M059J (cell line): ENCODE data around the gene C14orf119. TPM values are rescaled to one million over a fixed set of nuclear protein-coding genes. Genes with fewer than 3 reads are reported as not detected.
A peak's percentile ranks its signal among the peaks of the same experiment; 100 is the strongest.
"Not testable (repeated sequence)": the region's sequence is repeated elsewhere in the genome, so short reads cannot be mapped to it uniquely, and the experiment has no call there.

Experiments used
- DNase-seq: peaks from one replicate; pipeline ENCODE4 v3.0.0-alpha.2; 2012; ENCODE audit warnings: low read depth
- total RNA-seq: library from RNA; depleted of rRNA; stranded (reverse); fragments of >200 nt; shearing (Covaris generic); gene quantifications from 2 replicates; pipeline ENCODE4 v1.2.3, GENCODE V29; 2014

The C14orf119 gene
- total RNA-seq, 1 experiment from 2014 or later: 78.5 TPM

- no peak for DNase-seq
Measured at GRCh38 chr14:23089498-23090253, 5.6 kb upstream of the C14orf119 start.

- no peak for DNase-seq
Measured at GRCh38 chr14:23090254-23090636, 5.1 kb upstream of the C14orf119 start.

DNA sequence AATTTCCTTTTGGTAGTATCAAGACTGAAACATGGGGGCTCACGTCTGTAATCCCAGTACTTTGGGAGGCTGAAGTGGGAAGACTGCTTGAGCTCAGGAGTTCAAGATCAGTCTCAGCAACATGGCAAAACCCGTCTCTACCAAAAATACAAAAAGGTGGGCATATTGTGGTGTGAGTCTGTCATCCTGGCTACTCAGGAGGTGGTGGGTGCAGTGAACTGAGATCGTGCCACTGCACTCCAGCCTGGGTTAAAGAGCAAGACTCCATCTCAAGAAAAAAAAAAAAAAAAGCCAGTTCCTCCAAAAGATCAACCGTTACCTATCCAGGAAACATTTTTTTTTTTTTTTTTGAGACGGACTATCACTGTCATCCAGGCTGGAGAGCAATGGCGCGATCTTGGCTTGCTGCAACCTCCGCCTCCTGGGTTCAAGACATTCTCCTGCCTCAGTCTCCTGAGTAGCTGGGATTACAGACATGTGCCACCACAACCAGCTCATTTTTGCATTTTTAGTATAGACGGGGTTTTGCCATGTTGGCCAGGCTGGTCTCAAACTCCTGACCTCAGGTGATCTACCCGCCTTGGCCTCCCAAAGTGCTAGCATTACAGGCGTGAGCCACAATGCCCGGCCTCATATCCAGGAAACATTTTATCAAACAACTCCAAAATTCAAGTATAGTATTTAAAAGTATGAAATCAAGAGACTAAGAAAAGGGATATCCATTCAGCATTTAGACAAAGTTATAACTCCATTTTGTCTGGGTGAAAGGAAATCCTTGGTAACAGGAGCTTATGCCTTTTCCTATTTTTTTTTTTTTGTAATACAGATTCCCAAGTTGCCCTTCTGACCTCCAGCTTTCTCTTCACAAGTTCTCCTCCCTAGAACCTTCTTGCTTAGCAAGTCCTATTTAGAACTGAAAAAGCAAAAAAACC lies 3.7 kb upstream of the C14orf119 start:
- no peak for DNase-seq

DNA sequence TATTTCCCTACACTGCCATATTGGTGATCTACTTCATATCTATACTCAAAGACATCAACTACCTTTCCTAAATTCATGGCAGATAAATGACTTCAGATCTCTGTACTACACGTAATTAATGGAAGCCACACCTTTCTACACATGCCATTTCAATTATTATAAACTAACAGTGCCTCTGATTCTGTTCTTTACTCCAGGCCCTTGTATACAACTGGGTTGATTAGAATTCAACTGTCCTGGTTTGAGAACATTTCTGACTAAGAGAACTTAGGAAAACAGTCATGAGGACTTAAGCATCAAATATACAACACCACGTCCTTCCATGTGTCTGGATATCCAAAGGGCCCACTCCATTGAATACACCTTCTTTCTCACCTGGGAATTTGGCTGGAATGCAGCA lies 2.2 kb upstream of the C14orf119 start:
- DNase-seq: no peak

DNA sequence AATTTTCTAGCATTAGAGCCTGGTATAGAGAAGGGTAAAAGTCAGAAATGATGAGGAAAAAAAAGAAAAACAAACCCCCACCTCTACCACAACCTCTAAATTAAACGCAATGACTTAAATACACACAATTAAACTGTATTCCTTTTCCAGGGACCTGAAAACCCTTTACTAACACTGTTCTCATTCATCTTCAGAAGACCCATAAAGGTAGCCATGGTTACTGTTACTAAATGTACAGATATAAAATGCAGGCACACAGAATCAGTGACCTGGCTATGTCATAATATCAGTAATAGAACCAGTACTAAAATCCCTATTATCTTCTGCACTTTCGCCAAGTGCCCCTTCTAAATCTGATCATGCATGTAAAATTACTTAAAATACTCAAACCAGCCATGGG lies 1.8 kb upstream of the C14orf119 start:
- DNase-seq: no peak

GRCh38 chr14:23093991-23094665 lies 1.2 kb upstream of the C14orf119 start:
- DNase-seq: no peak

- peak; percentile 82 for DNase-seq
Measured at GRCh38 chr14:23094666-23095195, 574 bp upstream of the C14orf119 start, which contains the start of gene ACIN1. Gene ACIN1, minus strand, starts transcription at chr14:23095136. Its CDS starts 24 bp downstream, at chr14:23095112.

- DNase-seq: no peak
Measured at GRCh38 chr14:23097786-23098185, 2.5 kb downstream of the C14orf119 start.

- no peak for DNase-seq
Measured at GRCh38 chr14:23099212-23099861, 4.0 kb downstream of the C14orf119 start.

- DNase-seq: no peak
Measured at GRCh38 chr14:23101213-23101970, 6.1 kb downstream of the C14orf119 start.

- DNase-seq: no peak
Measured at GRCh38 chr14:23101986-23102625, 6.8 kb downstream of the C14orf119 start.

GRCh38 chr14:23102801-23103200 lies 7.5 kb downstream of the C14orf119 start:
- no peak for DNase-seq

- no peak for DNase-seq
Measured at GRCh38 chr14:23103581-23103980, 8.3 kb downstream of the C14orf119 start.

DNA sequence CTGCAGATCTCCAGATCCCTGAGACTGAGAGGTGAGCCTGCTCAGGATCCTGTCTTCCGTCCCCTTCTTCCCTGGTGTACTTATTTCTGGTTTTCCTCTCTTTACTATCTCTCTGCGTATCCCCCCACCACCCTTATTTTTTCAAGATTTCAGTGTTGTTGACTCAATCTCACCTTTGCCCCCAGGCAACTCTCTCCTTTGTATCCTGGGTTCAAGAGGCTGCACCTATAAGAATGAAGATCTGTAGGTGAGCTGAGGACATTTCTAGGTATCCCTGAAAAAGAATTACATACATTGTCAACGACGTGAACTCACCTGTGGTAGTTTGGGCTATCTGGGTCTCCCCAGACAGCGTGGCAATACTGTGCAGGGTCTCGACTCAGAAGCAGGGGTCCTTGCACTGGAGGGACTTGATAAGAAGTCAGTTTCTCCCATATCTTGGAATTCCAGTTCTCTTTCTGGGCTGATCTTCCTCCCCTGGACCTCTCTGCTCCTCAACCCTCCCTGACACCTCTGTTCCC lies 8.8 kb downstream of the C14orf119 start:
- DNase-seq: no peak

DNA sequence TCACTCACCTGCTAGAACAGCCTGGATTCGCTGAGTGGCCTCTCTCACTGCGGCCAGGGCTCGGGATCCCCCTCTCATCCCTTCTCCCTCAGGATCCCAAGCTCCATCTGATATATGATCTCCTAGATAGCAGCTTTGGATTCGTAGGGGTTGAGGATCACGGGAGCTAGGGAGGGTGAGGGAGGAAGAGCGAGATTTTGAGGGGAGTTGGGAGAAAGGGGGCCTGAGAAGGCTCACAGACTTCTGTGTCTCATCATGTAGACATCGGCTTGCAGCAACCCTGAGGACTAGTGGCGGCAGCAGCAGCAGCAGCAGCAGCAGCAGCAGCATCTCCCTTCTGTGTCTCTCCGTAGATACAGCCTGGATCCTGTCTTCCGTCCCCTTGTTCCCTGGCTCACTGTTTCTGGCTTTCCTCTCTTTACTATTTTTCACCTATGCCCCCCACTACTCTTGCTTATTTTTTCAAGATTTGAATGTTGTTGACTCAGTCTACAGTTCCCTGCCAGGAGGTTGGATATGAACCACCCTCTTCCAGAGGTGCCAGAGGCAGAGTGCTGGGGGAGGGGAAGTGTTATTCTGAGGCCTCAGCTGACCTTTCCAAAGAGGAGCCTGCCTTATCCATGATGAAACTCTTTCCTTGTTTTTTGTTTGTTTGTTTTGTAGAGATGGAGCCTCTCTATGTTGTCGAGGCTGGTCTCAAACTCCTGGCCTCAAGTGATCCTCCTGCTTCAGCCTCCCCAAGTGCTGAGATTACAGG lies 9.5 kb downstream of the C14orf119 start, which contains the start of gene CIROP:
Gene CIROP, minus strand, starts transcription at position 399 of the 757 bp plus-strand sequence. Its CDS starts 69 bp downstream, at position 330.
- no peak for DNase-seq

DNA sequence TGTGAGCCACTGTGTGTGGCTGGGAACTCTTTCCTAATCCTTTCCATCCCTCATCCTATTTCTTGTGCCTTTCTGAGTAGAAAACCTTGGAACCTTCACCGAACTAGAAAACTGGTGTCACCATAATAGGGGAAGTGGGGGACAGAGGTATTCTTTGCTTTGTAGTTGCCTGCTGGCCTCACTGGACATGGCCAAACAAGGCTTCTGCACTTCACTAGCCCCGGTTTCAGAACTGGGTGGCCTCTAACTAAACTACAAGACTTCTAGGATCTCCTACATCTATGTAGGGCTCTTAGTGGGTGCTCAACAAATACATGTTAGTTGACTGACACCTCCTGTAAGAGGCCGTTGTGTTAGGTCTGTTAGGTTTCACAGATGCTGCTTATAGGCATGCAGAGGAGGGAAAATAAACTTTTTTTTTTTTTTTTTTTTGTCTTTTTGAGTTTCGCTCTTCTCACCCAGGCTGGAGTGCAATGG lies 10.1 kb downstream of the C14orf119 start:
- no peak for DNase-seq

GRCh38 chr14:23106747-23107045 lies 11.4 kb downstream of the C14orf119 start:
- DNase-seq: no peak

- DNase-seq: not testable (repeated sequence)
Measured at GRCh38 chr14:23107620-23108019, 12.3 kb downstream of the C14orf119 start.

DNA sequence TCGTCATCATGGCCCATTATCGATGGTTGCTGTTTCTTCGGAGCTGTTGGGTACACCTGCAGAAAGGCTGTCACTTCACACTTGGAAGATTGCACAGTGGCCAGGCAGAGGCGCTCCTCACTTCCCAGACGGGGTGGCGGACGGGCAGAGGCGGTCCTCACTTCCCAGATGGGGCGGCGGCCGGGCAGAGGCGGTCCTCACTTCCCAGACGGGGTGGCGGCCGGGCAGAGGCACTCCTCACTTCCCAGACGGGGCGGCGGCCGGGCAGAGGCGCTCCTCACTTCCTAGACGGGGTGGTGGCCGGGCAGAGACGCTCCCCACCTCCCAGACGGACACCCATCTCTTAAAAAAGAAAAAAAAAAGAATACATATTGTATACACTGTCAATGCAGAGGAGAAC lies 12.9 kb downstream of the C14orf119 start:
- not testable (repeated sequence) for DNase-seq
